Hepatocyte (in vitro differentiated cells): ENCODE data around the gene CRIP2. TPM values are rescaled to one million over a fixed set of nuclear protein-coding genes. Genes with fewer than 3 reads are reported as not detected.

Source experiments
- DNase-seq: peaks from one replicate; pipeline ENCODE4 v3.0.0-alpha.2; 2016; ENCODE audit warnings: low spot score
- H2AFZ ChIP-seq: fragments of 200-600 bp; sonication (generic); 2 replicates; pipeline ENCODE4 v1.6.0; 2016; ENCODE audit warnings: antibody characterized with exemption, mild to moderate bottlenecking
- H3K27ac ChIP-seq: fragments of 200-600 bp; sonication (generic); 2 replicates; pipeline ENCODE4 v1.5.1; 2016; ENCODE audit warnings: mild to moderate bottlenecking
- H3K27me3 ChIP-seq: fragments of 200-600 bp; sonication (generic); 2 replicates; pipeline ENCODE4 v1.6.1; 2016
- H3K36me3 ChIP-seq: fragments of 200-600 bp; sonication (generic); replicated peaks from 2 replicates; pipeline ENCODE4 v1.5.1; 2016; ENCODE audit warnings: low read depth; ENCODE audit not compliant: insufficient read depth
- H3K4me1 ChIP-seq: fragments of 200-600 bp; sonication (generic); 2 replicates; pipeline ENCODE4 v1.5.1; 2016; ENCODE audit warnings: mild to moderate bottlenecking, moderate library complexity; ENCODE audit not compliant: insufficient read depth
- H3K4me2 ChIP-seq: fragments of 200-600 bp; sonication (generic); 2 replicates; pipeline ENCODE4 v1.6.0; 2016
- H3K4me3 ChIP-seq: fragments of 200-600 bp; sonication (generic); 2 replicates; pipeline ENCODE4 v1.5.1; 2016; ENCODE audit warnings: mild to moderate bottlenecking
- H3K79me2 ChIP-seq: fragments of 200-600 bp; sonication (generic); 2 replicates; pipeline ENCODE4 v1.6.0; 2017; ENCODE audit warnings: mild to moderate bottlenecking
- H3K9me2 ChIP-seq: fragments of 200-600 bp; sonication (generic); replicated peaks from 2 replicates; pipeline ENCODE4 v1.6.0; 2017; ENCODE audit warnings: mild to moderate bottlenecking; ENCODE audit not compliant: insufficient read depth
- H3K9me3 ChIP-seq: fragments of 200-600 bp; sonication (generic); 2 replicates; pipeline ENCODE4 v1.5.1; 2016; ENCODE audit warnings: low read depth, mild to moderate bottlenecking
- H4K20me1 ChIP-seq: fragments of 200-600 bp; sonication (generic); 2 replicates; pipeline ENCODE4 v1.6.0; 2016; ENCODE audit warnings: mild to moderate bottlenecking; ENCODE audit not compliant: insufficient read depth, poor library complexity, severe bottlenecking
- EZH2 ChIP-seq: fragments of 200-600 bp; sonication (generic); IDR thresholded peaks from 2 replicates; pipeline ENCODE4 v1.6.1; 2016; ENCODE audit warnings: antibody characterized with exemption, mild to moderate bottlenecking, borderline replicate concordance
- EZH2phosphoT487 ChIP-seq: fragments of 200-600 bp; sonication (generic); IDR thresholded peaks from one replicate; pipeline ENCODE4 v1.6.1; 2018; ENCODE audit warnings: antibody characterized with exemption, mild to moderate bottlenecking, low read depth, moderate library complexity; ENCODE audit not compliant: unreplicated experiment, severe bottlenecking
- WGBS: methylation state at CpG from one replicate; pipeline ENCODE4 v1.1.6; 2016; ENCODE audit warnings: low lambda C conversion rate; ENCODE audit errors: missing lambda C conversion rate; 5-methylcytosine and 5-hydroxymethylcytosine counted together
- polyA plus RNA-seq: library from polyadenylated mRNA; unstranded; fragments of >200 nt; fragmentation: Nextera tagmentation; extraction: Ambion mirVana; gene quantifications from 2 replicates; pipeline ENCODE4 v1.2.1, GENCODE V29; 2016
- total RNA-seq: library from RNA; depleted of rRNA; stranded (reverse); fragments of >200 nt; gene quantifications from 2 replicates; pipeline ENCODE4 v1.2.3, GENCODE V29; 2014
- TF ChIP-seq, protein P1 (sequence below): fragments of 200-600 bp; sonication (generic); IDR thresholded peaks from 2 replicates; pipeline ENCODE4 v1.5.1; 2016; ENCODE audit warnings: antibody characterized with exemption, mild to moderate bottlenecking; ENCODE audit not compliant: poor library complexity

Gene CRIP2
- total and polyA plus RNA-seq, 2 experiments from 2014 or later = 8.3 to 29.1 TPM

GRCh38 chr14:105496831-105497591, 22.4 kb downstream of the CRIP2 start:
- TF ChIP-seq EZH2phosphoT487 = no peak
- no peak for TF ChIP-seq EZH2
- TF ChIP-seq, protein P1, sequence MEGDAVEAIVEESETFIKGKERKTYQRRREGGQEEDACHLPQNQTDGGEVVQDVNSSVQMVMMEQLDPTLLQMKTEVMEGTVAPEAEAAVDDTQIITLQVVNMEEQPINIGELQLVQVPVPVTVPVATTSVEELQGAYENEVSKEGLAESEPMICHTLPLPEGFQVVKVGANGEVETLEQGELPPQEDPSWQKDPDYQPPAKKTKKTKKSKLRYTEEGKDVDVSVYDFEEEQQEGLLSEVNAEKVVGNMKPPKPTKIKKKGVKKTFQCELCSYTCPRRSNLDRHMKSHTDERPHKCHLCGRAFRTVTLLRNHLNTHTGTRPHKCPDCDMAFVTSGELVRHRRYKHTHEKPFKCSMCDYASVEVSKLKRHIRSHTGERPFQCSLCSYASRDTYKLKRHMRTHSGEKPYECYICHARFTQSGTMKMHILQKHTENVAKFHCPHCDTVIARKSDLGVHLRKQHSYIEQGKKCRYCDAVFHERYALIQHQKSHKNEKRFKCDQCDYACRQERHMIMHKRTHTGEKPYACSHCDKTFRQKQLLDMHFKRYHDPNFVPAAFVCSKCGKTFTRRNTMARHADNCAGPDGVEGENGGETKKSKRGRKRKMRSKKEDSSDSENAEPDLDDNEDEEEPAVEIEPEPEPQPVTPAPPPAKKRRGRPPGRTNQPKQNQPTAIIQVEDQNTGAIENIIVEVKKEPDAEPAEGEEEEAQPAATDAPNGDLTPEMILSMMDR = no peak
- DNase-seq = no peak
- Histone ChIP-seq H3K4me1 (no peaks in the 10 kb centered on the region), H3K9me2 (no peaks in the 10 kb centered on the region), H3K36me3 (no peaks in the 10 kb centered on the region), H3K4me3 (no peak overlapping the region), H3K27ac (no peak overlapping the region), H3K79me2 (no peaks in the 10 kb centered on the region), H3K9me3 (no peaks in the 10 kb centered on the region), H4K20me1 (no peaks in the 10 kb centered on the region), H3K4me2 (no peak overlapping the region), H2AFZ (no peak overlapping the region), H3K27me3 (no peaks in the 10 kb centered on the region)
- WGBS = 96% methylated on average over 32 of the region's 32 CpGs

GRCh38 chr14:105497671-105498429, 23.2 kb downstream of the CRIP2 start:
- no peaks in the 10 kb centered on the region for H3K27me3 ChIP-seq
- TF ChIP-seq EZH2phosphoT487 (no peak), EZH2 (no peak)
- TF ChIP-seq, protein P1 = no peak
- no peaks in the 10 kb centered on the region for H3K4me1 ChIP-seq
- no peak overlapping the region for H2AFZ ChIP-seq
- H3K4me2 ChIP-seq = no peak overlapping the region
- H3K36me3 ChIP-seq = no peaks in the 10 kb centered on the region
- no peak overlapping the region for H3K4me3 ChIP-seq
- DNase-seq = no peak
- no peaks in the 10 kb centered on the region for H3K9me2 ChIP-seq
- H3K9me3 ChIP-seq = no peaks in the 10 kb centered on the region
- H4K20me1 ChIP-seq = no peaks in the 10 kb centered on the region
- H3K79me2 ChIP-seq = no peaks in the 10 kb centered on the region
- 91% methylated on average over 31 of the region's 31 CpGs for WGBS
- H3K27ac ChIP-seq = no peak overlapping the region

- no peaks in the 10 kb centered on the region for H3K79me2 ChIP-seq
- no peak for DNase-seq
- no peaks in the 10 kb centered on the region for H3K9me3 ChIP-seq
- no peak overlapping the region for H2AFZ ChIP-seq
- H3K4me1 ChIP-seq = no peaks in the 10 kb centered on the region
- no peak overlapping the region for H3K4me2 ChIP-seq
- 91% methylated on average over 36 of the region's 36 CpGs for WGBS
- H3K9me2 ChIP-seq = no peaks in the 10 kb centered on the region
- H3K36me3 ChIP-seq = no peaks in the 10 kb centered on the region
- H4K20me1 ChIP-seq = no peaks in the 10 kb centered on the region
- H3K27me3 ChIP-seq = no peaks in the 10 kb centered on the region
- H3K27ac ChIP-seq = no peak overlapping the region
- no peak overlapping the region for H3K4me3 ChIP-seq
- TF ChIP-seq, protein P1 = no peak
- no peak for TF ChIP-seq EZH2phosphoT487
- TF ChIP-seq EZH2 = no peak
These were observed 24.0 kb downstream of the CRIP2 start for GRCh38 chr14:105498430-105499255.
